IPS-11a (cell line): ENCODE data around the gene TMEM204.

ENCODE experiments used
- H3K4me3 ChIP-seq: one replicate; pipeline ENCODE4 v1.5.1; 2013; ENCODE audit warnings: low read depth, low read length, control low read depth

The TMEM204 gene

GRCh38 chr16:1554826-1555445 lies 21.5 kb downstream of the TMEM204 start:
- no peak overlapping the region for H3K4me3 ChIP-seq

DNA sequence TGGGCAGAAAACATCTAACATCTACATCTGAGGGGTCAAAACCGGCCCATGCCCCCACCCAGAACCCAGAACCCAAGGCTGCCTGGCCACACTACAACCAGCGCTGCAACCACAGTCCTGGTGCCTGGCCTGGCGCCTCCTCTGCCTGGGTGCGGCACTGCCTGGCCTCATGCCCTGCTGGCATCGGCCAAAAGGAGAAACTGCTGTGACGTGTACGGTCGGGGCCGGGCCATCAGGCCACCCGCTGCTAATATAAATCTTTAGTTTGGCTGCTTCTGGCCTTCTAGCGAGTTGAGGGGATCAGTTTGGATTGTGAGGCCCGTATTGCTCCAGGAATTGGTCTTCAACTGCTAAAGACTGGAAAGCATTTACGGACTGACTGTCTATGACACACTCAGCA lies 22.8 kb downstream of the TMEM204 start:
- H3K4me3 ChIP-seq = no peak overlapping the region

DNA sequence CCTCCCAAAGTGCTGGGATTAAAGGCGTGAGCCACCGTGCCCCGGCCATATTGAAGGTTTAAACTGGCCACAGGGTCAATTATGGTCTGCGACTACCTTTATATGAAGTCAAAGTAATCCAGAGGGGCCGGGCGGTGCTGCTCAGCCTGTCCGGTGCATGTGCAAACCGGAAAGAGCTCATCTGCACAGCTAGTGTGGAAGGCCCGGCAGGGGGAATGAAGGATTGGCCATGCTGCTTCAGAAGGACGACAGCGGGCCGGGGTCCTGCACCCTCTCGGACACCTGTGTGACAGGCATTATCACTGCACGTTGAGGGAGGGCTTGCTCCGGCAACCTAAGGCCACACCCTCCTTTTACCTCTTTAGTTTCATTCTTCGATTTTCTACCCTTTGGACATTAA lies 23.6 kb downstream of the TMEM204 start:
- H3K4me3 ChIP-seq = no peak overlapping the region

DNA sequence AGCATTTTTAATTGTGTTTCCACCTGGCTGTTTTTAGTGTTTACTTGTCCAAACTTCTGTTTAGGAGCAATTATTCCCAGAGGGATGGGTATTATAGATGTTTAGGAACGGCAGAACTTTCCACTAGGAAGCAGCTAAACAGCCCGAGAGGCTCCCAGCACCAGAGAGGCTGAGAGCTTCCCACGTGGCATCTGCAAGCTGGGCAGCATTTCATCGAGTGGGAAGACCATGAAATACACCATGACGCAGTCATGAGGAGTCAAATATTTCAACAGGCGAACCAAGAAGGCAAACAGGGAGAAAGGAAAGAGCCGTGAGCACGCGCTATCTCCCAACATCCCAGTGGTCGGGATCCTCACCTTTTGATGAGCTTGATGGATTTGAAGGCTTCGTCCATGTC lies 24.1 kb downstream of the TMEM204 start:
- no peak overlapping the region for H3K4me3 ChIP-seq

DNA sequence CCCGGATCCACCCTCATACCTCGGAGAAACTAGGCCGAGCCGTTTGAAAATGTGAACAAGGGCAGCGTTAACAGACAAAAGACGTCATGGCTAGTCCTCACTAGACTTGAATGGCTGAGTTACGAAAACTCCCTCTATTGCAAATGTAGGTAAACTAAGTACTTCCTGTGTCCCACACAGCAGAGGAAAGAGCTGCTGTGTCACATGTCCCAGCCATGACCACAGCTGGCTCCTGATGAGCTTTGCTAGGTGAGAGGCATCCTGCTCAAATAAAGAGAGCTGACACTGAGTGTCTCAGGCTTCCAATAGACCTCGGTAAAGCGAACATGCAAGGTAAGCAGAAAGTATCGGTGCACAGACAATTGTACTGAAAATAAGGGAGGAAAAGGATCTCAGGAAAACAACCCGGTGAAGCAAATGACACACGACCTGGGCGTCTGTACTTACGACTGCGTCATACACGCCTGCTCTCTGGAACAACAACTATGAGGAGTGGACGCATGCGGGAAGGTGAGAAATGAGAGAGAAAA lies 26.0 kb downstream of the TMEM204 start:
- H3K4me3 ChIP-seq = no peak overlapping the region

DNA sequence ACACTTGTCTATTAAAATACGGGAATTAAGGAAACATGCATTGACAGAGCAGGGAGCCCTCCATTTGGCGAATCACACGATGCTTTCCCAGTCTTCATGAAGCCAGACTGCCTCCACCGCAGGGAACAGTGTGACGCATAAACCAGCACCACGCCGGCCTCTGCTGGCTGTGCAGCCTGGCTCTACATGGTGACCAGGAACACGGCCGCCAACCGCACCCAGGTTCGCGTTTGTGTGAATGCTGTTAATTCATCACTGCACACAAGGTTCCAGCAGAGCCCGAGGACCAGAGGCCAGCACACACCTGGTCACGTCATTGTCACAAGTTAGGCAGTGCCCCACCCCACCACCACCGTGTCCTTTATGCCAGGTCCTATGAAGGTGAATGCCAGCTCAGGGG lies 26.7 kb downstream of the TMEM204 start:
- no peak overlapping the region for H3K4me3 ChIP-seq

- H3K4me3 ChIP-seq = no peak overlapping the region
Measured at GRCh38 chr16:1560866-1561265, 27.4 kb downstream of the TMEM204 start.

- H3K4me3 ChIP-seq = no peak overlapping the region
Measured at GRCh38 chr16:1561266-1561665, 27.8 kb downstream of the TMEM204 start.

DNA sequence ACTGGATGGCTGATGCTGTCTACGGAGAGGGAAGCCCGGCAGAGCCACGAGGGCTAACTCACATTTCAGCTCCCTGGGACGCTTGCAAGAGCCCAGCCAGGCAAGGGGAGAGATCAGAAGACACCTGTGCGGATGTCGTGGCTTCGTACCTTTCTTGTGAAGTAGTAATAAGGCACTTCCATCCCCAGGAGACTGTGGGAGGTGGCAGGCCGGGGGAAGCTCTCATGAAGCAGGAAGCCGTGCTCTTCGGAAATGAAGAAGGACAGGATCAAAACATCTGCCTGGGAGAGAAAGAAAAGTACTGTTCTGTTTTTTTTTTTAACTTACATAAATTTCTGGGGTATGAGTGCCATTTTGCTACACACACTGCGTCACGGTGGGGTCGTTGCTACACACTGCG lies 28.4 kb downstream of the TMEM204 start:
- no peak overlapping the region for H3K4me3 ChIP-seq

DNA sequence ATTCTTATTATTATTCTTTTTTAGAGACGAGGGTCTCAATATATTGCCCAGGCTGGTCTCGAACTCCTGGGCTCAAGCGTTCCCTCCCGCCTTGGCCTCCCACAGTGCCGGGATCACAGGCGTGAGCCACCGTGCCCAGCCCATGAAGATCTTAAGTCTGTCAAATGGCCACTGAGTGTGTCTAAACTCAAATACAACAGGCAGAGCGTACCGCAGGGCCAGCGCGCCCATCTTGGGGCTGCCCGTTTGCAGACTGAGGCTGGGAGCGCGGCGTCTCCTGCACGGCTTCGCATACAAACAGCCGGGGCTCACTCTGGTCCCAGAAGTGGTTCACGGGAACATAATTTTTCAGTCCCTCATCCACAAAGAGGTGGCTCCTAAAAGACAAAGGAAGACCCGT lies 30.3 kb downstream of the TMEM204 start:
- no peak overlapping the region for H3K4me3 ChIP-seq

- no peak overlapping the region for H3K4me3 ChIP-seq
Measured at GRCh38 chr16:1564325-1564724, 30.9 kb downstream of the TMEM204 start.

DNA sequence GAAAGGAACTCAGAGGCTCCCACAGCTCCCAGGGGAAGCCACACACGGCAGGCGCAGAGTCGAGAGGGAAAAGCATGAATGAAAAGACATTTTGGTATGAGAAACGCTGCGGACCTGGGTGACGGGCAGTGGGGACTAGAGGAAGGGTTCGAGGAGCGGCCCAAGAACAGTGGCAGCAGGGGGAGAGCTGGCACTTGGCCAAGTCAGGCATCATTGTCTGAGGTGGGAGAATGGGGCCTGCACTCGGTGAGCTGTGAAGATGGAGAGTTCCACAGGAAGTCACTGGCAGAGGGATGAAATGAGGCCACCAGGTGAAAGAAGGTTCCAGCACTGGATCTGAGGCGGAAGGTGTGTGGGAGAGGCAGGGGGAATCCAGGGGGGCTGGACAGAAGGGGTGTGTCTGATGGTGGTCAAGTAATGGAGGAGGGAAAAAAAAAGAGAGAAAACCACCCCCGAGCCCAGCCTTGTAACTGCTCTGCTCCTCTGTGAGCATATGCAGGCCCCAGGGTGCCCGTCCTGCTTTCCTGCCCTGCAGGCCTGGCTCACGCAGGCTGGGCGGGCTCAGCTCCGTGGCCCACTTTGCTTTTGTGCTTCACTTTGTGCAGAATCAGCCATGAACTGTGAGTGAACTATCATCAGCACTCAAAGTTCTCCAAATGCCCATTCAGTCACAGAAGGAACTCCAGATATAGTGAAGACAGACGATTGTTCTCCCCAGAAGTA lies 31.8 kb downstream of the TMEM204 start:
- no peak overlapping the region for H3K4me3 ChIP-seq

- no peak overlapping the region for H3K4me3 ChIP-seq
Measured at GRCh38 chr16:1567988-1568387, 34.5 kb downstream of the TMEM204 start.

DNA sequence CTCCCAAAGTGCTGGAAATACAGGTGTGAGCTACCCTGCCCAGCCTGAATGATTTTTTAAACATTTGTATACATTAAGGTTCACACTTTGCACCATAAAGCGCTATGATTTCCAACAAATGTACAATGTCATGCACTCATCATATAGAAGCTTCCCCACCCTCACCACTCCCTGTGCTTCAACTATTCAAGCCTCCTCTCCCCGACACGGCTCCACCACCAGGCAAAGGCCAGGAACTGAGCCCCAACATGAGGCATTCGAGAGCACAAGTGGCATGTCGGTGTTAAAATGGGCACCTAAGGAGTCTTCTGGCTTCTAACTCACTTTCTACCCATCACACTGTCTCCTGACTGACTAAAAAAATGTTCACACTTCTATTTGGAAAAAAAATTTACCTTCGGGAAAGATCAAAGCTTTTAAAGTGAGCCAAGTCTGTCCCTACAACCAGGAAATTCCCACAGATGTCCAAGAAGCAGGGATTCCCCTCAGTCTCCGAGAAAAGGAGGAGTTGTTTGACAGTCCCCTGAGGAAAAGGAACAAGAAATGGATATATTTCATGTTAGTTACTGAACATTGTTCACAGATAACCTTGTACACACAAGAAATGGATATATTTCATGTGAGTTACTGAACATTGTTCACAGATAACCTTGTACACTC lies 37.7 kb downstream of the TMEM204 start:
- H3K4me3 ChIP-seq = no peak overlapping the region

- no peak overlapping the region for H3K4me3 ChIP-seq
Measured at GRCh38 chr16:1572673-1573072, 39.2 kb downstream of the TMEM204 start.

DNA sequence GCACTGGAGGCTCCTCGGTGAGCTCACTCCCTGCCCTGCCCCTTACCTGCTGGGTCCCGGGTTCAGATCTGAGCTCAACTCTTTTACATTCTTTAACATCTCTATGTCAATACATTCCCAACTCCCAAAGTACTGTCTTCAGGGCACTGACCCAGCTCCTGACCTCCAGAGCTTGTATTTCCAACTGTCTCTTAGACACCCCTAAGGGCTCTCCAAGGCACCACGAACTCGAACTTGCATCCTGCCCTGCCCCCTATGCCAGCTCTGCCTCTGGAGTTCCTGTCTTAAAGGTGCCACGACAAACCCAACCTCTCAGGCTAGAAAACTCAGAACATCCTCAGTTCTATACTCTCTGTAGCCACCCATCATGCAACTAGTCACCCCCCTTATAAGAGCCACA lies 39.8 kb downstream of the TMEM204 start:
- no peak overlapping the region for H3K4me3 ChIP-seq

- no peak overlapping the region for H3K4me3 ChIP-seq
Measured at GRCh38 chr16:1575578-1575977, 42.1 kb downstream of the TMEM204 start.

- H3K4me3 ChIP-seq = no peak overlapping the region
Measured at GRCh38 chr16:1579214-1579613, 45.7 kb downstream of the TMEM204 start.

DNA sequence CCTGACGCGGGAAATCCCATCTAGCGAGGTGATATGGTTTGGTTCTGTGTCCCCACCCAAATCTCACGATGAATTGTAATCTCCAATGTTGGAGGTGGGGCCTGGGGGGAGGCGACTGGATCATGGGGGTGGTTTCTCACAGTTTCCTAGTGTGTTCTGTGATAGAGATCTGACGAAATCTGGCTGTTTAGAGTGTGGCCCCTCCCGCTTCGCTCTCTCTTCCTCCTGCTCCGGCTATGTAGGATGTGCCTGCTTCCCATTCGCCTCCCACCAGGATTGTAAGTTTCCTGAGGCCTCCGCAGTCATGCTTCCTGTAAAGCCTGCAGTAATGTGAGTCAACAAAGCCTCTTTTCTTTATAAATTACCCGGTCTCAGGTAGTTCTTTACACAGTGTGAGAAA lies 46.8 kb downstream of the TMEM204 start:
- no peak overlapping the region for H3K4me3 ChIP-seq

- no peak overlapping the region for H3K4me3 ChIP-seq
Measured at GRCh38 chr16:1580956-1581355, 47.5 kb downstream of the TMEM204 start.

DNA sequence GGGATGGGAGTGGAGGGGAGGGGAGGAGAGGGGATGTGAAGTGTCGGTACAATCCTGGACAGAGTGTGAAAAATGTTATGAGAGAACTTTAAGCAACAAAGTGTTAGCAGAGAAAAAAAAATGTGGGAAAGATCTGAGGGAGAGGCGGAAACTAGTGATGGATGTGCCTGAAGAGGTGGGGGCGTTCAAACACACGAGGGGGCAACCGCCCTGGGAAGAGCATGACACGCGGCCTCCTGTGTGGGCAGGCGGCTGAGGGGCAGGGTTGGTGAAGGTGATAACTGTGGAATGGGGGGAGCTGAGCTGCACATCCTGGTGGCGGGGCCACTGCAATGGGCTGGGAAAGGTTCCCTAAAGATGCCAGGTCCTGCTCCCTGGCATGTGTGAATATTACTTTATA lies 48.3 kb downstream of the TMEM204 start:
- no peak overlapping the region for H3K4me3 ChIP-seq

DNA sequence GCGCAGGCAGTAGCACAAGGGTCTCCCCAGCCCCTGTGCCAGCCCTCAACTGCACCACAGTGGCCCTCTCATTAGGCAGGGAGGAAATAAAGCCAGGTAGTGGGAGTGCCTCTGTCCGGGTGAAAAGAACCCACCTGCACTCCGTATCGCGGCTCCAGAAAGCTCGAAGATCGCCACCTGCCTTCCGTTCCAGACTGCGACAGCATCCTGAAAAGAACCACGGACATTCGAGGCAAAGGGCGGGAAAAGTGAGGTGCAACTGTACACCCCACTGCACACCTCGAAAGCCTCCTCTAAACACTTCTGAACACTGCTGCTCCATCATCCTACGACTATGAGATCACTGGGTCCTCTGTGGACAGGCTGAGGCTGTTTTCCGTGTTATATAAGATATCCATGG lies 49.7 kb downstream of the TMEM204 start:
- no peak overlapping the region for H3K4me3 ChIP-seq
